PC-9 (cell line): Measurements from ENCODE around the gene SULT1C4.

Experiments used
- CTCF ChIP-seq: fragments of 200-600 bp; sonication (generic); conservative IDR thresholded peaks from 2 replicates; pipeline ENCODE4 v1.6.1; 2017; ENCODE audit warnings: mixed run types, antibody characterized with exemption, mild to moderate bottlenecking, moderate library complexity
- EZH2 ChIP-seq: fragments of 200-600 bp; sonication (generic); IDR thresholded peaks from 2 replicates; pipeline ENCODE4 v1.8.0; 2017; ENCODE audit warnings: antibody characterized with exemption, low read depth

GRCh38 chr2:108370080-108370479 is 7.7 kb upstream of the SULT1C4 start:
- no peak for TF ChIP-seq CTCF
- no peak for TF ChIP-seq EZH2
